Measurements from ENCODE around the gene KLF7.

DNA sequence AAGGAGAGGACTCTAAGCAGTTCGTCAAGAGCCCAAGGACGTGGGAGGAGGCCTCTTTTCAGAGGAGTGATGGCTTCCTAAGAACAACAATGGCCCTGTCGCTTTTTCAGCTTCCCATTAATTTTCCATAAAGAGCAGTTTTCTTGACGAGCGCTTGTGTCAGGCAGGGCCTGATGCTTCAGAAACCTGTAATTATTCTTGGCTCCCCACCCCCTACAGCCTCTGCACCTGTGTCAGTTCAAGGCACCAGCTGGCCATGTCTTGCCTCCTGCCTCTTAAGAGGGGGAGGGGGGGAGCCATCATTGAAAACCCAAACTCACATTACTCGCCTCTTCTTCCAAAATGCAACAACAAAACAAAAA lies 32.3 kb downstream of the KLF7 start:
- no peak for TF ChIP-seq CTCF (IDR thresholded peaks at IDR 0.05; ENCODE audit: poor library complexity, severe bottlenecking)
- peak; percentile 79 for TF ChIP-seq EP300 (conservative IDR thresholded peaks at IDR 0.05; ENCODE audit: poor library complexity, severe bottlenecking)
- TF ChIP-seq POLR2AphosphoS5 (IDR thresholded peaks at IDR 0.05) = peak; percentile 59
- no peak for TF ChIP-seq REST (IDR thresholded peaks at IDR 0.05; ENCODE audit: borderline replicate concordance)
